WTC11 (cell line): ENCODE measurements around the gene NHERF1. TPM values are rescaled to one million over a fixed set of nuclear protein-coding genes. Genes with fewer than 3 reads are reported as not detected.
A peak's percentile ranks its signal among the peaks of the same experiment; 100 is the strongest.

ENCODE experiments used
- ATAC-seq: fragments of 200-7000 bp; cut with Tn5 transposase; 2 replicates; pipeline ENCODE4 v1.10.0; 2021; ENCODE audit warnings: mild to moderate bottlenecking, moderate library complexity
- CTCF ChIA-PET: fragments of 300-600 bp; sonication (Branson Sonifier 250); formaldehyde crosslinking; loops from one replicate; lab custom pipeline; 2021; ENCODE audit warnings: antibody characterized with exemption; lab: Charles Lee
- POLR2A ChIA-PET: fragments of 350-600 bp; sonication (Branson Sonifier 250); formaldehyde crosslinking; loops from one replicate; lab custom pipeline; 2021; ENCODE audit warnings: antibody characterized with exemption; lab: Charles Lee
- DNase-seq: peaks from one replicate; pipeline ENCODE4 v3.0.0; 2021; ENCODE audit warnings: low spot score
- H3K27ac Mint-ChIP-seq: 2 replicates; pipeline ENCODE4 v1.8.0; 2021; ENCODE audit warnings: mixed read lengths
- H3K27me3 Mint-ChIP-seq: 2 replicates; pipeline ENCODE4 v1.8.0; 2021; ENCODE audit warnings: low read depth, mild to moderate bottlenecking, moderate library complexity, mixed read lengths
- H3K36me3 Mint-ChIP-seq: 2 replicates; pipeline ENCODE4 v1.8.0; 2021; ENCODE audit warnings: mixed read lengths
- H3K4me1 Mint-ChIP-seq: 2 replicates; pipeline ENCODE4 v1.8.0; 2022; ENCODE audit warnings: mixed read lengths
- H3K4me3 Mint-ChIP-seq: 2 replicates; pipeline ENCODE4 v1.8.0; 2021; ENCODE audit warnings: mild to moderate bottlenecking, moderate library complexity, mixed read lengths
- H3K9me3 Mint-ChIP-seq: 2 replicates; pipeline ENCODE4 v1.8.0; 2021; ENCODE audit warnings: mixed read lengths
- CTCF ChIP-seq: fragments of 200-600 bp; IDR thresholded peaks from 2 replicates; pipeline ENCODE4 v1.8.0; 2022; ENCODE audit warnings: antibody characterized with exemption
- E2F5 ChIP-seq: sonication (generic); formaldehyde crosslinking; IDR thresholded peaks from 2 replicates; pipeline ENCODE4 v1.8.1; 2022; ENCODE audit warnings: mild to moderate bottlenecking, moderate library complexity, missing genetic modification reagents
- FOXJ3 ChIP-seq: sonication (generic); formaldehyde crosslinking; IDR thresholded peaks from 2 replicates; pipeline ENCODE4 v1.9.0; 2021; ENCODE audit warnings: missing genetic modification reagents, mild to moderate bottlenecking, borderline replicate concordance
- GABPB1 ChIP-seq: sonication (generic); formaldehyde crosslinking; IDR thresholded peaks from 2 replicates; pipeline ENCODE4 v1.8.1; 2023; ENCODE audit warnings: mild to moderate bottlenecking, missing genetic modification reagents
- JAZF1 ChIP-seq: fragments of 250-450 bp; sonication (Bioruptor Pico); IDR thresholded peaks from 2 replicates; pipeline ENCODE4 v1.9.0; 2021; ENCODE audit warnings: moderate library complexity, mild to moderate bottlenecking, inconsistent platforms
- NFE2L1 ChIP-seq: sonication (generic); formaldehyde crosslinking; IDR thresholded peaks from 2 replicates; pipeline ENCODE4 v1.8.1; 2023; ENCODE audit warnings: missing genetic modification reagents
- NR2C2 ChIP-seq: sonication (generic); formaldehyde crosslinking; IDR thresholded peaks from 2 replicates; pipeline ENCODE4 v1.8.0; 2022; ENCODE audit warnings: mild to moderate bottlenecking, missing genetic modification reagents
- PRDM15 ChIP-seq: sonication (generic); formaldehyde crosslinking; IDR thresholded peaks from 2 replicates; pipeline ENCODE4 v1.8.0; 2022; ENCODE audit warnings: missing genetic modification reagents
- TCF7 ChIP-seq: sonication (generic); formaldehyde crosslinking; IDR thresholded peaks from 2 replicates; pipeline ENCODE4 v1.8.0; 2022; ENCODE audit warnings: mild to moderate bottlenecking, low read depth, missing genetic modification reagents, moderate library complexity
- ZNF263 ChIP-seq: sonication (generic); formaldehyde crosslinking; IDR thresholded peaks from 2 replicates; pipeline ENCODE4 v1.8.1; 2022; ENCODE audit warnings: low read depth, mild to moderate bottlenecking, moderate library complexity, missing genetic modification reagents
- total RNA-seq: library from RNA; stranded (reverse); gene quantifications from 3 replicates; pipeline ENCODE4 v1.2.3, GENCODE V29; 2021
- TF ChIP-seq, protein P1 (sequence below): fragments of 250-450 bp; sonication (Bioruptor Pico); IDR thresholded peaks from 2 replicates; pipeline ENCODE4 v1.9.0; 2021; ENCODE audit warnings: mild to moderate bottlenecking
- TF ChIP-seq, protein P2 (sequence below): sonication (generic); formaldehyde crosslinking; IDR thresholded peaks from 2 replicates; pipeline ENCODE4 v1.8.1; 2023; ENCODE audit warnings: mild to moderate bottlenecking, missing genetic modification reagents, moderate library complexity
- TF ChIP-seq, protein P3 (sequence below): sonication (generic); formaldehyde crosslinking; IDR thresholded peaks from 2 replicates; pipeline ENCODE4 v1.8.1; 2023; ENCODE audit warnings: mild to moderate bottlenecking, moderate library complexity, missing genetic modification reagents

Gene NHERF1
- total RNA-seq, 1 experiment from 2014 or later, result 111 TPM

DNA sequence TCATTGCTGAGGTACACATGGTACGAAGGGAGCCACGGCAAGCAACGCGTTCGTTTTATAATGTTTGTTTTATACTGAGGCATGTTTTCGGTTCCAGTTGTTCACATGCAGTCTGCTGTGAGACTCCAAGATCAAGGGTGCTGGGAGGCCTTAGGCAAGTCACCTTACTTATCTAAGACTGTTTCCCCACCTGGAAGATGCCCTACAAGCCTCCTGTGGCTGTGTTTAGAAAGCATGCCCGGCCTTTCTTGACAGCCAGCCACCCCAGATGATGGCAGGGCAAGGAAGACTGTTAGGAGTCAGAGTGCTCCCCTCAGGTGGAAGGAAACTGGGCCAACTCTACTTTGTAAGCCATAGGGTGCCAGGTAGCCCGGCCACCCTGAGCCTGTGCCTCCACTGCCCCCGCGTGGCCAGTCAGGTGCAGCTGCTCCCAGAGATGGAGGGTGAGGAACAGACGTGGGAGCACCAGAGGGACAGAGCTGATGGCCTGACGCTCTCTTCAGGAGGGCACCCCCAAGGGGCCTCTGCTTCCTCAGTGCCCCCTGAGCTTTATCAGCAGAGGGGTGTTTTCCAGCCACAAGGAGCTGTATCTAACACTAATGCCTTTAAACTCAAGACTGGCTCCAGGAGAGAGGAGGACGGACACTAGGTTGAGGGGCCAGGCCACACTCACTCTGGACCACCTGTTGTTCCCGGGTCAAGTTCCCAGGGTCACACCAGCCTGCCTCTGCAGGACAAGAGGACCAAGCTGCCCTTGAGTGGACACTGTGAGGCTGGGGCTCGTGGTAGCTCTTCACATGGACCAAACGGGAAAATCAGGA is 22.3 kb downstream of the NHERF1 start:
- no peaks in the 10 kb centered on the region for H3K27me3 Mint-ChIP-seq
- CTCF ChIA-PET, result interaction anchor here (0.5 to 12.0 kb wide), 27 partner anchors 9 to 408 kb away, joined by 3 to 262 read pairs (median 5); partner anchors contain the start of genes CD300H, FDXR and RAB37
- DNase-seq, result peak; percentile 78
- TF ChIP-seq, protein P1, sequence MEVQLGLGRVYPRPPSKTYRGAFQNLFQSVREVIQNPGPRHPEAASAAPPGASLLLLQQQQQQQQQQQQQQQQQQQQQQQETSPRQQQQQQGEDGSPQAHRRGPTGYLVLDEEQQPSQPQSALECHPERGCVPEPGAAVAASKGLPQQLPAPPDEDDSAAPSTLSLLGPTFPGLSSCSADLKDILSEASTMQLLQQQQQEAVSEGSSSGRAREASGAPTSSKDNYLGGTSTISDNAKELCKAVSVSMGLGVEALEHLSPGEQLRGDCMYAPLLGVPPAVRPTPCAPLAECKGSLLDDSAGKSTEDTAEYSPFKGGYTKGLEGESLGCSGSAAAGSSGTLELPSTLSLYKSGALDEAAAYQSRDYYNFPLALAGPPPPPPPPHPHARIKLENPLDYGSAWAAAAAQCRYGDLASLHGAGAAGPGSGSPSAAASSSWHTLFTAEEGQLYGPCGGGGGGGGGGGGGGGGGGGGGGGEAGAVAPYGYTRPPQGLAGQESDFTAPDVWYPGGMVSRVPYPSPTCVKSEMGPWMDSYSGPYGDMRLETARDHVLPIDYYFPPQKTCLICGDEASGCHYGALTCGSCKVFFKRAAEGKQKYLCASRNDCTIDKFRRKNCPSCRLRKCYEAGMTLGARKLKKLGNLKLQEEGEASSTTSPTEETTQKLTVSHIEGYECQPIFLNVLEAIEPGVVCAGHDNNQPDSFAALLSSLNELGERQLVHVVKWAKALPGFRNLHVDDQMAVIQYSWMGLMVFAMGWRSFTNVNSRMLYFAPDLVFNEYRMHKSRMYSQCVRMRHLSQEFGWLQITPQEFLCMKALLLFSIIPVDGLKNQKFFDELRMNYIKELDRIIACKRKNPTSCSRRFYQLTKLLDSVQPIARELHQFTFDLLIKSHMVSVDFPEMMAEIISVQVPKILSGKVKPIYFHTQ (CRISPR knock-in tag), result no peak
- TF ChIP-seq, protein P2, sequence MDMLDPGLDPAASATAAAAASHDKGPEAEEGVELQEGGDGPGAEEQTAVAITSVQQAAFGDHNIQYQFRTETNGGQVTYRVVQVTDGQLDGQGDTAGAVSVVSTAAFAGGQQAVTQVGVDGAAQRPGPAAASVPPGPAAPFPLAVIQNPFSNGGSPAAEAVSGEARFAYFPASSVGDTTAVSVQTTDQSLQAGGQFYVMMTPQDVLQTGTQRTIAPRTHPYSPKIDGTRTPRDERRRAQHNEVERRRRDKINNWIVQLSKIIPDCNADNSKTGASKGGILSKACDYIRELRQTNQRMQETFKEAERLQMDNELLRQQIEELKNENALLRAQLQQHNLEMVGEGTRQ, result no peak
- TF ChIP-seq ZNF263 (CRISPR knock-in tag) (peak; percentile 95), FOXJ3 (no peak), GABPB1 (peak; percentile 67), JAZF1 (no peak), PRDM15 (CRISPR knock-in tag) (no peak), NR2C2 (CRISPR knock-in tag) (no peak), CTCF (peak; percentile 46; the same call in 1 of the 2 replicates), E2F5 (CRISPR knock-in tag) (0 out of 2 replicates have a peak, but pooled peaks have one; percentile 42), TCF7 (CRISPR knock-in tag) (no peak), NFE2L1 (CRISPR knock-in tag) (no peak)
- TF ChIP-seq, protein P3, sequence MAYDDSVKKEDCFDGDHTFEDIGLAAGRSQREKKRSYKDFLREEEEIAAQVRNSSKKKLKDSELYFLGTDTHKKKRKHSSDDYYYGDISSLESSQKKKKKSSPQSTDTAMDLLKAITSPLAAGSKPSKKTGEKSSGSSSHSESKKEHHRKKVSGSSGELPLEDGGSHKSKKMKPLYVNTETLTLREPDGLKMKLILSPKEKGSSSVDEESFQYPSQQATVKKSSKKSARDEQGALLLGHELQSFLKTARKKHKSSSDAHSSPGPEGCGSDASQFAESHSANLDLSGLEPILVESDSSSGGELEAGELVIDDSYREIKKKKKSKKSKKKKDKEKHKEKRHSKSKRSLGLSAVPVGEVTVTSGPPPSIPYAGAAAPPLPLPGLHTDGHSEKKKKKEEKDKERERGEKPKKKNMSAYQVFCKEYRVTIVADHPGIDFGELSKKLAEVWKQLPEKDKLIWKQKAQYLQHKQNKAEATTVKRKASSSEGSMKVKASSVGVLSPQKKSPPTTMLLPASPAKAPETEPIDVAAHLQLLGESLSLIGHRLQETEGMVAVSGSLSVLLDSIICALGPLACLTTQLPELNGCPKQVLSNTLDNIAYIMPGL, result 0 out of 2 replicates have a peak, but pooled peaks have one; percentile 50
- TF ChIP-seq, all 79 proteins: peak for 5
- ATAC-seq, result peak; percentile 91
- Mint-ChIP-seq H3K4me3 (no peak overlapping the region), H3K4me1 (peaks cover 9% of the 10 kb centered on the region), H3K9me3 (no peaks in the 10 kb centered on the region), H3K27ac (no peak overlapping the region; the same call in none of the 2 replicates), H3K36me3 (peaks cover 40% of the 10 kb centered on the region)
- POLR2A ChIA-PET, result interaction anchor here (0.6 to 1.6 kb wide), 3 partner anchors 17 to 34 kb away, joined by 3 to 11 read pairs (median 7); partner anchors contain the start of gene RAB37
